OCI-LY3 (cell line): ENCODE measurements around the gene FRAS1.

ENCODE experiments used
- H2AFZ ChIP-seq: fragments of 200-600, 300-600 bp; shearing (Covaris generic); 2 replicates; pipeline ENCODE4 v1.6.0; 2014; ENCODE audit warnings: antibody characterized with exemption, low read depth, low read length
- H3K27ac ChIP-seq: fragments of 200-600, 300-600 bp; sonication (generic); 2 replicates; pipeline ENCODE4 v1.5.1; 2014; ENCODE audit warnings: mild to moderate bottlenecking, low read length, moderate library complexity, mixed read lengths
- H3K27me3 ChIP-seq: fragments of 200-600, 300-600 bp; sonication (generic); 2 replicates; pipeline ENCODE4 v1.6.1; 2014; ENCODE audit warnings: low read depth, low read length, mixed read lengths
- H3K36me3 ChIP-seq: fragments of 200-600, 300-600 bp; sonication (generic); replicated peaks from 2 replicates; pipeline ENCODE3; 2014; ENCODE audit warnings: low read depth, low read length, mixed read lengths
- H3K4me1 ChIP-seq: fragments of 300-600, 200-600 bp; sonication (generic); 2 replicates; pipeline ENCODE4 v1.6.1; 2014; ENCODE audit warnings: low read length, mixed read lengths
- H3K4me2 ChIP-seq: fragments of 200-600, 300-600 bp; sonication (generic); 2 replicates; pipeline ENCODE4 v1.6.1; 2014; ENCODE audit warnings: low read length, mixed read lengths
- H3K4me3 ChIP-seq: fragments of 300-600, 200-600 bp; sonication (generic); 2 replicates; pipeline ENCODE4 v1.5.1; 2014; ENCODE audit warnings: antibody characterized with exemption, mild to moderate bottlenecking, low read length, moderate library complexity
- H3K79me2 ChIP-seq: fragments of 300-600, 200-600 bp; shearing (Covaris generic); 2 replicates; pipeline ENCODE4 v1.6.1; 2014; ENCODE audit warnings: mild to moderate bottlenecking, low read length, mixed read lengths
- H3K9ac ChIP-seq: fragments of 300-600, 200-600 bp; shearing (Covaris generic); 2 replicates; pipeline ENCODE4 v1.6.0; 2014; ENCODE audit warnings: mild to moderate bottlenecking, low read length, moderate library complexity
- H3K9me3 ChIP-seq: fragments of 200-600, 300-600 bp; shearing (Covaris generic); 2 replicates; pipeline ENCODE4 v1.6.1; 2014; ENCODE audit warnings: low read length, mixed read lengths; ENCODE audit not compliant: insufficient read depth
- H4K20me1 ChIP-seq: fragments of 200-600, 300-600 bp; sonication (generic); 2 replicates; pipeline ENCODE4 v1.6.1; 2016; ENCODE audit warnings: low read length, mixed read lengths; ENCODE audit not compliant: insufficient read depth
- EZH2phosphoT487 ChIP-seq: fragments of 200-600 bp; shearing (Covaris generic); IDR thresholded peaks from 2 replicates; pipeline ENCODE4 v1.6.1; 2018; ENCODE audit warnings: antibody characterized with exemption, mixed run types, low read depth
- TF ChIP-seq, protein P1 (sequence below): fragments of 200-600, 300-600 bp; sonication (generic); IDR thresholded peaks from 2 replicates; pipeline ENCODE4 v1.5.1; 2014; ENCODE audit warnings: antibody characterized with exemption, low read length, low read depth

FRAS1 gene

DNA sequence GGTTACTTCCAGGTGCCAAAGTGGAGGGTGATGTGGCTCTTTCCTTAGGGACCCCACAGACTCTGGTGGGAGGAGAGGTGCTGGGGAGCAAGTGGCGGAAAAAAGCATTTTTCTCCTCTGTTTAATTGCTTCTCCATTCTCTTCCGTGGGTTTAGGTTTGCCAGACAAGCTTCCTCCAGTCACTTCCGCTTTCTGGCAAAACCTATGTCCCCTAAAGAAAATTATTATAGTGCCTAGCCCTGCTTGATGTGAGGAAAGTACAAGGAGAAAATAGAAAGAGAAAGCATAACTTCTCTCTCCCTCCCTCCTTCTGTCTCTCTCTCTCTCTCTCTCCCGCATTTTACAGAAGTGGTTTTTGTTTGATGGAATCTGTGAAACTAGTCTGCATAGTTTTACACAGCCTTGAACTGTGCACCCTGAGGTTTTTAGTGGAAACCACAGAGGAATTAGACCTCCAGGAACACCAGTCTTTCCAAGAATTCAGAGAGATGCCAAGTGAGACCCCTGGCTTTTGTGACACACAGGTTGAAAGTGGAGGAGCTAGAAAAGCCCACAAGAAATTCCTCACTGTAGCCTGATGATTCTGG, 263.3 kb downstream of the FRAS1 start:
- no peaks in the 10 kb centered on the region for H3K36me3 ChIP-seq
- TF ChIP-seq, protein P1, sequence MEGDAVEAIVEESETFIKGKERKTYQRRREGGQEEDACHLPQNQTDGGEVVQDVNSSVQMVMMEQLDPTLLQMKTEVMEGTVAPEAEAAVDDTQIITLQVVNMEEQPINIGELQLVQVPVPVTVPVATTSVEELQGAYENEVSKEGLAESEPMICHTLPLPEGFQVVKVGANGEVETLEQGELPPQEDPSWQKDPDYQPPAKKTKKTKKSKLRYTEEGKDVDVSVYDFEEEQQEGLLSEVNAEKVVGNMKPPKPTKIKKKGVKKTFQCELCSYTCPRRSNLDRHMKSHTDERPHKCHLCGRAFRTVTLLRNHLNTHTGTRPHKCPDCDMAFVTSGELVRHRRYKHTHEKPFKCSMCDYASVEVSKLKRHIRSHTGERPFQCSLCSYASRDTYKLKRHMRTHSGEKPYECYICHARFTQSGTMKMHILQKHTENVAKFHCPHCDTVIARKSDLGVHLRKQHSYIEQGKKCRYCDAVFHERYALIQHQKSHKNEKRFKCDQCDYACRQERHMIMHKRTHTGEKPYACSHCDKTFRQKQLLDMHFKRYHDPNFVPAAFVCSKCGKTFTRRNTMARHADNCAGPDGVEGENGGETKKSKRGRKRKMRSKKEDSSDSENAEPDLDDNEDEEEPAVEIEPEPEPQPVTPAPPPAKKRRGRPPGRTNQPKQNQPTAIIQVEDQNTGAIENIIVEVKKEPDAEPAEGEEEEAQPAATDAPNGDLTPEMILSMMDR: no peak
- no peak for TF ChIP-seq EZH2phosphoT487
- no peaks in the 10 kb centered on the region for H3K27me3 ChIP-seq
- no peak overlapping the region for H3K27ac ChIP-seq
- peak overlapping the region; percentile 45 for H3K4me3 ChIP-seq
- no peaks in the 10 kb centered on the region for H3K9me3 ChIP-seq
- H2AFZ ChIP-seq: peak overlapping the region; percentile 75
- no peak overlapping the region for H3K9ac ChIP-seq
- H3K4me1 ChIP-seq: peaks cover 9% of the 10 kb centered on the region; the same call in 1 of the 2 replicates
- no peaks in the 10 kb centered on the region for H4K20me1 ChIP-seq
- peak overlapping the region; percentile 54 for H3K4me2 ChIP-seq
- no peaks in the 10 kb centered on the region for H3K79me2 ChIP-seq

DNA sequence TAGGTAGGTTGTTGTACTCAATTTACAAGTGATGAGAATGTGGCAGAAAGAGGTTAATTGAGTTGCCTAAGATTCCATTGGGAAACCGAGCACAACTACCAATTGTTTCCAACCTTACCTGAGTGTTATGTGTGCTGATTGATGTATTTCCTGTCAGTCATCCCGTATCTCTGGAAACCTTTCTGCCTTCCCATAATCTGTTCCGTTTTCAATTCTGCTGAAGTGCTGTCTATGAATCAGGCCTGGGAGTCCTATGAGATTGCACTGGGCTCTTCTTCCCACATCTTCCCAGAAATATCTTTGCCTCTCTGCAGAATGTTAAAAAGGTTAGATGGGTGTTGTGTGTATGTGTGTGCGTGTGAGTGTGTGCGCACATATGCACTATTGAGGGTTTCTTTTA, 264.9 kb downstream of the FRAS1 start:
- H4K20me1 ChIP-seq: no peaks in the 10 kb centered on the region
- H3K4me1 ChIP-seq: peaks cover 9% of the 10 kb centered on the region; the same call in 1 of the 2 replicates
- H3K27ac ChIP-seq: no peak overlapping the region
- no peaks in the 10 kb centered on the region for H3K9me3 ChIP-seq
- H2AFZ ChIP-seq: no peak overlapping the region
- H3K4me3 ChIP-seq: no peak overlapping the region
- no peak overlapping the region for H3K4me2 ChIP-seq
- no peaks in the 10 kb centered on the region for H3K27me3 ChIP-seq
- H3K79me2 ChIP-seq: no peaks in the 10 kb centered on the region
- H3K36me3 ChIP-seq: no peaks in the 10 kb centered on the region
- no peak overlapping the region for H3K9ac ChIP-seq
- TF ChIP-seq EZH2phosphoT487: no peak
- TF ChIP-seq, protein P1: no peak

DNA sequence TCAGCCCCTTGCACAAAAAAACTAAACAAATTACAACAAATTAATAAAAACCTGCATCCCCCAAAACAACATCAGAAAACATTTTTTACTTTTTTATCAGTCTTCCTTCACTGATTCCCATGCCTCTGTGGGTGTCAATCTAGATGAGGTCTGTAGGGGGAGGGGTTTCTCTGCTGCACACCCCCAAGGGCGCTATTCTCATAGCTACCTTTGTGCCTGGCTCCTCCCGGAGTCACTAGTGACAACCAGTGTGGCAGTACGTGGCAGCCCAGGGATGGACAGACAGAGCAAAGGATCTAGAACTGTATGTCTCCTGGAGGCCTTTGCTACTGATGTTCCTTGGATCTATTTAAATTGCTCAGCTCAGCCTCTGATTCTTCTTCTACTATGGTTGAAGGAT, 266.3 kb downstream of the FRAS1 start:
- Histone ChIP-seq H3K4me1 (peaks cover 9% of the 10 kb centered on the region; the same call in 1 of the 2 replicates), H4K20me1 (no peaks in the 10 kb centered on the region), H3K36me3 (no peaks in the 10 kb centered on the region), H3K27me3 (no peaks in the 10 kb centered on the region), H2AFZ (no peak overlapping the region), H3K9ac (no peak overlapping the region), H3K4me3 (no peak overlapping the region), H3K79me2 (no peaks in the 10 kb centered on the region), H3K27ac (no peak overlapping the region), H3K4me2 (no peak overlapping the region), H3K9me3 (no peaks in the 10 kb centered on the region)
- TF ChIP-seq EZH2phosphoT487: no peak
- TF ChIP-seq, protein P1: no peak

DNA sequence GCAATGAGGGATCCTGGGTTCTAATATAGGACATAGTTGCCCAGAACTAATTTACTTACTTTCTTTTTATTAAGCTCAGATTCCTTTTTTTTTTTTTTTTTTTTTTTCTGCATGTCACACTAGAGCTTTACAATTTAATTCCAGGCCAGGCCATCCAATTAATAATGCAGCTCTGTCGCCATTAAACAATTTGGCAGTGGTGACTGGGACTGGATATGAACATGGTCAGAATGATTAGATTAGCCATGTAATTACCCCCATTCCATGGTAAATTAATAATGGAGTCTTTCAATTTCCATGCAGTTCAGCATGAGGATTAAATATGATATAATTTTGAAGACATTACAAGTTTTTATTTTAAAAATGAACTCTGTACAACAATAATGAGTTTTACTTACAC, 267.5 kb downstream of the FRAS1 start:
- no peak overlapping the region for H3K4me2 ChIP-seq
- no peak overlapping the region for H2AFZ ChIP-seq
- H3K4me1 ChIP-seq: peaks cover 9% of the 10 kb centered on the region; the same call in 1 of the 2 replicates
- H3K79me2 ChIP-seq: no peaks in the 10 kb centered on the region
- no peaks in the 10 kb centered on the region for H3K27me3 ChIP-seq
- H3K9ac ChIP-seq: no peak overlapping the region
- no peak overlapping the region for H3K4me3 ChIP-seq
- no peaks in the 10 kb centered on the region for H3K9me3 ChIP-seq
- no peaks in the 10 kb centered on the region for H4K20me1 ChIP-seq
- H3K36me3 ChIP-seq: no peaks in the 10 kb centered on the region
- no peak overlapping the region for H3K27ac ChIP-seq
- TF ChIP-seq, protein P1: no peak
- TF ChIP-seq EZH2phosphoT487: no peak
